ENCODE results near the gene ZBTB12.
"Not testable (repeated sequence)": the region's sequence is repeated elsewhere in the genome, so short reads cannot be mapped to it uniquely, and the experiment has no call there.

The ZBTB12 gene

DNA sequence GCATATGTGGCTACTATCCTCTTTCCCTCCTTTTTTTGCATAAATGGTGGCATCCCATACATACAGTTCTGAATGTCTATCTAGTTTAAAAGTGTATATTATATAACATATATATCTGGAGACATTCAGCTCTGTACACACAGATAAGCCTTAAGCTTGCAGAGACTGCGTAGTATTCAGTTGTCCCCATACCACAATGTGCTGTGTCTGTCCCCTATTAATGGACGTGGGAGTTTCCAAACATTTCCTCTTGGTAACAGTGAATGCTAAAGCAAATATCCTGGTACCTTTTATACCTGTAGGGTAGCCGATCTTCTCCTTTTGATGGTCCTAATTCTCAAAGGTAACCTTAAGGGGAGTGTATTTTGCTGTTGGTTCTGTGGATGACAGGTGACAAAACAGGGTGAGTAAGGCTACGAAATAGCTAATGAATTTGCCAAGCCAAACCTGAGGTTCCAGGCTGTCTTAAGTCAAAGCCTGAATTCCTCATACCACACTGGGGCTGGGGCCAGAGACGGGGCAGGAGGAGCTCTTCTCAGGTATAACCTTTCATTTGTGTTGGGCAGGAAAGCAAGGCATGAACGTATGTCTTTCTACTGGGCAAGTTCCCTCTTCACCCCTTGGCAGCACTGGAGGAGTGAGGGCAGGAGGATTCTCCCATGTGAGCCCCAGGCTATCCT lies 17.9 kb upstream of the ZBTB12 start:
- DNase-seq: no peak

GRCh38 chr6:31918069-31918720 lies 16.3 kb upstream of the ZBTB12 start:
- no peak for DNase-seq

DNA sequence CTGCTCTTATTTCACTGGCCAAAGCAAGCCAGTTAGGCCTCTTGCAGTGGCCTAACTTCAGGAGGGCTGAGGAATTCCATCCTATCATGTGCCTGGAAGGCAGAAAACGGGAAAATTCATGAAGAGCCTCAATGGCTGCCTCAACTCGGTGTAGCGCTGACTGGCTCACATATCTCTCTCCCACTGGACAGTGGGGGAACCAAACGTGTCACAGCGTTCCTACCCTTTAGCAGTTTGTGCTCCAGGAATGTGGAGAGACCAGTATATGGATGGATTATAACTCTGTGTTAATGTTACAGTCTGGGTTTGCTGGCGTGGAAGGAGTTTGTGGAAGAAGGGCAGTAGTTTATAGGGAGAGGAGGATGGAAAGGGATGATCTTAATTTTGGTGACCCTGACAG lies 13.9 kb upstream of the ZBTB12 start:
- no peak for DNase-seq

DNA sequence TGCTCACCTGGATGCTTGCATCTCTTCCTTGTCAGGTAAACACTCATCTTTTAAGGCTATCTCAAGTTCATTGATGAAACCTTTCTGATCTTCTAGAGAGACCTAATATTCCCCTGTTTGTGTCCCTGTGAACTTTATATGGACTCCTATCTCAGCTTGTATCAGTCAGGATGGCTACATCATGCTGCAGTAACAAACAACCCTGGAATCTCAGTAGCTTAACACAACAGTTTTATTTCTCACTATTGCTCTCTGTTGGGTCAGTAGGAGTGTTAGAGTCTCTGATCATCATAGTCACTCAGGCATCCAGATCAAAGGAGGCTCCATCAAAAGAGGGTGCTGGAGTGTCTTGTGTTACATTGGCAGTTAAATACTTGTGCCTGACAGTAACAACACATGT lies 13.5 kb upstream of the ZBTB12 start:
- no peak for DNase-seq

- DNase-seq: no peak
Measured at GRCh38 chr6:31911826-31912585, 10.1 kb upstream of the ZBTB12 start.

GRCh38 chr6:31909298-31909697 lies 7.4 kb upstream of the ZBTB12 start:
- not testable (repeated sequence) for DNase-seq

DNA sequence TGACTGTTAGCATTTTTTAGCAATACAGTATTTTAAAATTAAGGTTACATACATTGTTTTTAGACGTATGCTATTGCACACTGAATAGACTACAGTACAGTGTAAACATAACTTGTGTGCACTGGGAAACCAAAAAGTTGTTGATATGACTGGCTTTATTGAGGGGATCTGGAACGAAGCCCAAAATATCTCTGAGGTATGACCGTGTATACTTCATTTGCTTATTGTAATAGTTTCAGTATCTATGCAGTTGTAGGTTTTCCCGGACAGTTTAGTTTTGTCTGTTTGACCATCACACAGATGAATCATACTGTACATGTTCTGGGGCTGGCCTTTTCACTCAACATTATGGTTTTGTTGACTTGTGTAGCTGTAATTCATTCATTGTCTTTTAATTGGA lies 6.9 kb upstream of the ZBTB12 start:
- DNase-seq: no peak

DNA sequence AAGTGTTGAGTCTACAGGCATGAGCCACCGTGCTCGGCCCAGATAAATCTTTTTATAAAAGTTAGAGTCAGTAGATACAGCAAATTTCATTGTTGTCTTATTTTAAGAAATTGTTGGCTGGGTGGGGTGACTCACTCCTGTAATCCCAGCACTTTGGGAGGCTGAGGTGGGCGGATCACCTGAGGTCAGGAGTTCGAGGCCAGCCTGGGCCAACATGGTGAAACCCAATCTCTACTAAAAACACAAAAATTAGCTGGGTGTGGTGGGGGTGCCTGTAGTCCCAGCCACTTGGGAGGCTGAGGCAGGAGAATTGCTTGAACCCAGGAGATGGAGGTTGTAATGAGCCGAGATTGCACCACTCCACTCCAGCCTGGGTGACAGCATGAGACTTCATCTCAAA lies 6.4 kb upstream of the ZBTB12 start:
- not testable (repeated sequence) for DNase-seq

DNA sequence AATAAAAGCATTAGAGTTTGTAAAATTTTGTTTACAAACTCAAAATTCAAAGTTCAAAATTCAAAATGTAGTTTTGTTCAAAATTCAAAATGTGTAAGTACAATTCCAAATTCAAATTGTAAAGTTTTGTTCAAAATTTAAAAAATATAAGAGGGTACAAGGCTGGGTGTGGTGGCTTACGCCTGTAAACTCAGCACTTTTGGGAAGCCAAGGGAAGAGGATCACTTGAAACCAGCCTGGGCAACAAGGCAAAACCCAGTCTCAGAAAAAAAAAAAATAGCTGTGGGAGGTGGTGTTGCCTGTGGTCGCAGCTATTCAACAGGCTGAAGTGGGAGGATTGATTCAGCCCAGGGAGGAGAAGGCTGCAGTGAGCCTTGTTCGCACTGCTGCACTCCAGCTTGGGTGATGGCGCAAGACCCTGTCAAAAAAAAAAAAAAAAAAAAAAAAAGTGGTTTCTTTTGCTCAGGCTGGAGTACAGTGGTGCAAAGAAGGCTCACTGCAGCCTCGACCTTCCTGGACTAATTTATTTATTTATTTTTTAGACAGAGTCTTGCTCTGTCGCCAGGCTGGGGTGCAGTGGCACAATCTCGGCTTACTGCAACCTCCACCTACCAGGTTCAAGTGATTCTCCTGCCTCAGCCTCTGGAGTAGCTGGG lies 5.4 kb upstream of the ZBTB12 start:
- no peak for DNase-seq

- not testable (repeated sequence) for DNase-seq
Measured at GRCh38 chr6:31906727-31907126, 4.8 kb upstream of the ZBTB12 start.

DNA sequence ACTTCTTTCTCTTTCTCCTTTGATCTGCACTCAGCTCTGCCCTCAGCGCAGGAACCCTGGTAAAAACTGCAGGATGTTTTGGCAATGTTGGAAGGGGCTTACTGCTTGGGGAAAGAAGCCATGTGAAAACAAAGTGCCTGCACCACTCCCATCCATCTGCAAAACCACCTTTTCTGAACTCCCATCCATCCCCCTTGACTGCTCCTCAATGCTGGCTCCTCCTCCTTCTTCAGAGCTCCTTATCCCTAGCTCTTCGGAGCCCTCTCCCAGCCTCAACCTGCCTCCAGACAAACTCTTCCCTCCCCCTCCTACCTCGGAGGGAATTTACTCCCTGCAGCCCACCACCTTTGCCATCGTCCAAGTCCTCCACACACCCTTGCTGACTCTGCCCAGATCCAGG lies 4.2 kb upstream of the ZBTB12 start:
- no peak for DNase-seq

DNA sequence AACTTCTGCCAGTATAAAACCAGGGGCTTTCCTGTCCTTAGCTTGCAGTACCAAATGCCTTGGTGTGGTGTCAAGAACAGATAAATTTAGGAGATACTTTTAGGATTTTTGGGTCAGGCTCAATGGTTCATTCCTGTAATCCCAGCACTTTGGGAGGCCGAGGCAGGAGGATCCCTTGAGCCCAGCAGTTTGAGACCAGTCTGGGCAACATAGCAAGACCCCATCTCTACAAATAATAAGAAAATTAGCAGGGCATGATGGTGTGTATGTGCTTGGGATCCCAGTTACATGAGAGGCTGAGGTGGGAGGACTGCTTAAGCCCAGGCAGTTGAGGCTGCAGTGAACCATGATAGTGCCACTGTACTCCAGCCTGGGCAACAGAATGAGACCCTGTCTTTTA lies 3.2 kb upstream of the ZBTB12 start:
- no peak for DNase-seq

- DNase-seq: no peak
Measured at GRCh38 chr6:31903957-31904356, 2.1 kb upstream of the ZBTB12 start.

- DNase-seq: peak; percentile 65
Measured at GRCh38 chr6:31901415-31901952, 402 bp downstream of the ZBTB12 start.

GRCh38 chr6:31900917-31901414 lies 920 bp downstream of the ZBTB12 start:
- no peak for DNase-seq

DNA sequence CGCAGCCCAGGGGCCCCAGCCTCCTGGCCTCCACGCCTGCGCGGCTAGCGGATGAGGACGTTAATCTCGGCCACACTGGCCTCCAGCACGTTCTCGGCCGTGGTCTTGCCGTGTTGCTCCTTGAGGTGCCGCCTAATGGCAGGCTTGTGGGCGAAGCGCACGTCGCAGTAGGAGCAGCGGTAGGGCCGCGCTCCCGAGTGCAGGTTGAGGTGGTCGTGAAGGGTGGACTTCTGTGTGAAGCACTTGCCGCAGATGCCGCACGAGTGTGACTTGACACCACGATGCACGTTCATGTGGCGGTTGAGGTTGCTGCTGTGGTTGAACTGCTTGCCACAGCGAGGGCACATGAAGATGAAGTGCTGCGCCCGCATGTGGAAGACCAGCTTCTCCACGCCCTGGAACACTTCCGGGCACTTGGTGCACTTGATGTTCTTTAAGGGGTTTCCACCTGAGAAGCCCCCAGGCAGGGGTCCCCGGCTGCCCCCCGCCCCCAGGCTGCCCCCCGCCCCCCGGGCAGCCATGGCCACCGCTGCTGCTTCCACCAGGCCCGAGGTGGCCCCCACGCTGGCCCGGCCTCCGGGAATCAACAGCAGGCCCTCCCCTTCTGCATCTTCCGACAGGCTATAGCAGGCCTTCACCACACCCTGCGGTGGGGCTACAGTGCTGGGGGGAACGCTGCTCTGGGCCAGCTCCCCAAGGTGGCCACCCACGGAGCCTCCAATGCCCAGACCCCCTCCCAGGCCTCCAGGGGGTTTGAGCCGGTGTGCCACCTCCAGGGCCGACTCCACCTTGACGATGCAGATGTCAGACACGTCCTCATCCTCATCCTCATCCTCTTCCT lies 1.8 kb downstream of the ZBTB12 start:
- peak; percentile 9 for DNase-seq

DNA sequence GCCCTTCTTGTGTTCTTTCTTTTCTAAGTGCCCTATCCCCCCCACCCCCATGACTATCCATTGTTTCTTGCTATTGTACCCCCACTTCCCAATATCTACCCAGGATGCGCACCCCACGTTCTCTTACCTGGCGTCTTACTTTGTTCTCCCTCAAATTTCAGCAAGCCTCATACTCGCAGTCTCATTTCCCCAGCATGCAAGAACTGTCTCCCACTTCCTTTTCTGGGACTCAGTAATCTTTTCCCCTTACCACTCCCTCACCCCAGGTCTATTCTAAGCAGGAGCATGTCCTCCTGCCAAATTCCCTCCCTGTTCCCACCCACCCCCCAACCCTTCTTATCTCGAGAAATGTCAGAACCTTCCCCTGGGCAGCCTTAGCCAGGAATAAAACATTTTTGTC lies 2.7 kb downstream of the ZBTB12 start:
- no peak for DNase-seq

- DNase-seq: peak; percentile 55
Measured at GRCh38 chr6:31898383-31899011, 3.4 kb downstream of the ZBTB12 start.

DNA sequence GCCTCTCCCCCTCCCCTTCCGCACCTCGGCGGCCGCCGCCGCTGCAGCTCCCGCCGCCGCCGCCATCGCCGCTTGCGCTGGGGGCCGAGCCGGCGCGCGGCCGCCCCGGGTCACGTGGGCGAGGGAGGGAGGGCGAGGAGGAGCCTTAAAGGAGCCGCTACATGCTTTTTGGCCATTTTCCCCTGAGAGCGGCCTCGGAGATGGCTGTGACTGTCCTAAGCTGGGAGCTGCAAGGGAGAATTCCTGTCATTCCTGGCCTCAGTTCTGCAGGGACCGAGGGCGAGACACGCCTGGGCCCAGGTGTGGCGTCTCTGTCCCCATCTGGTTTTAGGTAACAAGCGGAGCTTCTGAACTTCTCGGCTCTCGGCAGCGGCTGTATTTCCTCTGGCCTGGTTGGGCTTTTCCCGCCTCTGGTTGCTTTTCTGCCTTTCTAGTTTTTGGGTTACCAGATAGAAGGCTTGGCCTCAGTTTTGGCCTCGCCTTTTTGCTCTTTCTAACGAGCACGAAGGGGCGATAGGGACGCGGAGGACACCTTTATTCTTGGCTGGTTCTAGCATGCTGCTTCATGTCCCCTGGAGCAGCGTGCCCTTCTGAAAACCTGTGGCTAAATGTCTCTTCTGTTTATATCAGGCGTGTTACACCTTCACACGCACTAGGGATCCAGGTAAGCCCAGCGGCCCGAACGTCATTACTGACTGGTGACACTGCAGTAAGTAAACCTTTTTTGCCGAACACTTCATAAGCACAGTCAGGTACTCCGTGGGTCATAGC lies 4.1 kb downstream of the ZBTB12 start, which contains the start of gene EHMT2:
Gene EHMT2, minus strand, starts transcription at position 87 of the 771 bp plus-strand sequence. Its CDS starts 21 bp downstream, at position 66.
- peak; percentile 79 for DNase-seq

DNA sequence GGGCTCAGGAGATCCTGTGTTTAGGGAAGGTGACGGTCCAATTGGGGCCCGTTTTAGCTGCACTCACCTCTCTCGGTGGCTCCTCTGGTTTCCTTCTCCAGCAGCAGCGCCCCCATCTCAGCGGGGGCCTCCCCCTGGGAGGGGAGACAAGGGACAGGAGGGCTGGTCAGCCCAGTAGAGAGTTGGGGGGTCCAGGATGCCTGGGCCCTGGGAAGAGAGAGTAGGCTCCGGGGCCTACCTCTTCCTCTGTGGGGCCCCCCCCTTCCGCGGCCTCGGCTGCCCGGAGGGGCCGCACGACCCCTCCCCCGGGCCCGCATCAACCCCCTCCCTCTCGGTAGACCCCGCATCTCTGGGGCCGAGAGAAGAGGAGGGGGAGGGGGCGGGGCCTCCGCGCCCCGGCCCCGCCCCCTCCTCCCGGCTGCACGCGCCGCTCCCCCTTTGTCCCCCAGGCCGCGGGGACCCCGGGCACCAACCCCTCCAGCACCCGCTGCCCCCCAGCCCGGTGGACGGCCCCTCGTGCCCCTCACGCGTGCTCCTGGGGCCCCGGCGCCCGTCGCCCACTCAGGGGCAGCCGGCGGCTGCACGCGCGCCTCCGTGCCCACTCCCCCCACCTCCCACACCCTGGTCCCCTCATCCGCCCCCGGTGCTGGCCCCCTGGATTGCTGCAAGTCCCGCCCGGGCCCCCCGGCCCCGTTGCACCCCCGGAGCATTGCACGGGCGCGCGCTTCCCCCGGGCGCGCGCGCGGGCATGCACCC lies 4.9 kb downstream of the ZBTB12 start:
- no peak for DNase-seq
